Smooth muscle cell (in vitro differentiated cells): ENCODE results near the gene SCP2. TPM values are rescaled to one million over a fixed set of nuclear protein-coding genes. Genes with fewer than 3 reads are reported as not detected.

Experiments used
- DNase-seq: peaks from one replicate; lab custom pipeline; 2025; ENCODE audit not compliant: unreplicated experiment; lab: John Stamatoyannopoulos, UW
- H2AFZ ChIP-seq: fragments of 200-600 bp; sonication (generic); 2 replicates; pipeline ENCODE4 v1.6.0; 2016; ENCODE audit warnings: antibody characterized with exemption, low read depth, mild to moderate bottlenecking
- H3F3A ChIP-seq: fragments of 200-600 bp; sonication (generic); 2 replicates; pipeline ENCODE4 v1.6.0; 2017; ENCODE audit warnings: antibody characterized with exemption, low read depth
- H3K27ac ChIP-seq: fragments of 200-600 bp; sonication (generic); 2 replicates; pipeline ENCODE4 v1.5.1; 2016; ENCODE audit warnings: low read depth, mild to moderate bottlenecking
- H3K27me3 ChIP-seq: fragments of 200-600 bp; sonication (generic); 2 replicates; pipeline ENCODE4 v1.6.1; 2016; ENCODE audit warnings: low read depth, mild to moderate bottlenecking
- H3K36me3 ChIP-seq: fragments of 200-600 bp; sonication (generic); 2 replicates; pipeline ENCODE4 v1.5.1; 2016; ENCODE audit warnings: low read depth
- H3K4me1 ChIP-seq: fragments of 200-600 bp; sonication (generic); 2 replicates; pipeline ENCODE4 v1.5.1; 2016; ENCODE audit warnings: low read depth
- H3K4me2 ChIP-seq: fragments of 200-600 bp; sonication (generic); 2 replicates; pipeline ENCODE4 v1.6.0; 2016; ENCODE audit warnings: mild to moderate bottlenecking
- H3K4me3 ChIP-seq: fragments of 200-600 bp; sonication (generic); 2 replicates; pipeline ENCODE4 v1.5.1; 2016; ENCODE audit warnings: mild to moderate bottlenecking
- H3K79me2 ChIP-seq: fragments of 200-600 bp; sonication (generic); 2 replicates; pipeline ENCODE4 v1.6.0; 2016; ENCODE audit warnings: low read depth, mild to moderate bottlenecking
- H3K9ac ChIP-seq: fragments of 200-600 bp; sonication (generic); 2 replicates; pipeline ENCODE4 v1.6.0; 2016; ENCODE audit warnings: low read depth
- H3K9me3 ChIP-seq: fragments of 200-600 bp; sonication (generic); replicated peaks from 2 replicates; pipeline ENCODE4 v1.5.1; 2016; ENCODE audit warnings: low read depth
- H4K20me1 ChIP-seq: fragments of 200-600 bp; sonication (generic); 2 replicates; pipeline ENCODE4 v1.6.0; 2016; ENCODE audit warnings: low read depth
- WGBS: methylation state at CpG from one replicate; pipeline ENCODE4 v1.1.7; 2016; ENCODE audit warnings: low lambda C conversion rate; 5-methylcytosine and 5-hydroxymethylcytosine counted together
- polyA plus RNA-seq: library from polyadenylated mRNA; unstranded; fragments of >200 nt; fragmentation: Nextera tagmentation; extraction: Ambion mirVana; gene quantifications from 2 replicates; pipeline ENCODE4 v1.2.1, GENCODE V29; 2016
- total RNA-seq: library from RNA; depleted of rRNA; stranded (reverse); fragments of >200 nt; gene quantifications from 2 replicates; pipeline ENCODE4 v1.2.3, GENCODE V29; 2014
- TF ChIP-seq, protein P1 (sequence below): fragments of 200-600 bp; sonication (generic); IDR thresholded peaks from 2 replicates; pipeline ENCODE4 v1.5.1; 2017; ENCODE audit warnings: borderline replicate concordance, mild to moderate bottlenecking, antibody characterized with exemption; ENCODE audit not compliant: insufficient read depth, poor library complexity, severe bottlenecking

The SCP2 gene
- total and polyA plus RNA-seq, 2 experiments from 2014 or later: 94.8 to 120 TPM

DNA sequence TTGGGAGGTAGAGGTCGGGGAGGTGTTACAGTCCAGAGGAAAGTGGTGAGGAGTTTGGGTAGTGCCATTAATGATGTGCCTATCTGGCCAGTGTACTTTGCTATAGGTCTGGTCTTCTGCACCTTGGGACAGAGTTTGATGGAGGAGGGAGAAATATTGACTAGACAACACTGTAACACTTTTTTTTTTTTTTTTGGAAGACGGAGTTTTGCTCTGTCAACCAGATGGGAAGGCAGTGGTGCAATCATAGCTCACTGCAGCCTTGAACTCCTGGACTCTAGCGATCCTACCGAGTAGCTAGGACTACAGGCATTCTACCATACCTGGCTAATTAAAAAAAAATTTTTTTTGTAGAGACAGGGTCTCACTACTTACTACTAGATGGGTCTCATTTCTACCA lies 1.9 kb downstream of the SCP2 start:
- Histone ChIP-seq H3K4me2 (no peak overlapping the region), H3F3A (no peaks in the 10 kb centered on the region), H3K9ac (no peak overlapping the region), H4K20me1 (no peaks in the 10 kb centered on the region), H3K4me1 (no peaks in the 10 kb centered on the region), H3K9me3 (no peaks in the 10 kb centered on the region), H3K27me3 (peaks cover 45% of the 10 kb centered on the region), H3K4me3 (no peak overlapping the region), H3K27ac (no peak overlapping the region), H3K36me3 (no peaks in the 10 kb centered on the region), H2AFZ (no peak overlapping the region), H3K79me2 (no peaks in the 10 kb centered on the region)
- 96% methylated on average over 4 of the region's 4 CpGs for WGBS
- DNase-seq: no peak
- TF ChIP-seq, protein P1, sequence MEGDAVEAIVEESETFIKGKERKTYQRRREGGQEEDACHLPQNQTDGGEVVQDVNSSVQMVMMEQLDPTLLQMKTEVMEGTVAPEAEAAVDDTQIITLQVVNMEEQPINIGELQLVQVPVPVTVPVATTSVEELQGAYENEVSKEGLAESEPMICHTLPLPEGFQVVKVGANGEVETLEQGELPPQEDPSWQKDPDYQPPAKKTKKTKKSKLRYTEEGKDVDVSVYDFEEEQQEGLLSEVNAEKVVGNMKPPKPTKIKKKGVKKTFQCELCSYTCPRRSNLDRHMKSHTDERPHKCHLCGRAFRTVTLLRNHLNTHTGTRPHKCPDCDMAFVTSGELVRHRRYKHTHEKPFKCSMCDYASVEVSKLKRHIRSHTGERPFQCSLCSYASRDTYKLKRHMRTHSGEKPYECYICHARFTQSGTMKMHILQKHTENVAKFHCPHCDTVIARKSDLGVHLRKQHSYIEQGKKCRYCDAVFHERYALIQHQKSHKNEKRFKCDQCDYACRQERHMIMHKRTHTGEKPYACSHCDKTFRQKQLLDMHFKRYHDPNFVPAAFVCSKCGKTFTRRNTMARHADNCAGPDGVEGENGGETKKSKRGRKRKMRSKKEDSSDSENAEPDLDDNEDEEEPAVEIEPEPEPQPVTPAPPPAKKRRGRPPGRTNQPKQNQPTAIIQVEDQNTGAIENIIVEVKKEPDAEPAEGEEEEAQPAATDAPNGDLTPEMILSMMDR: no peak

DNA sequence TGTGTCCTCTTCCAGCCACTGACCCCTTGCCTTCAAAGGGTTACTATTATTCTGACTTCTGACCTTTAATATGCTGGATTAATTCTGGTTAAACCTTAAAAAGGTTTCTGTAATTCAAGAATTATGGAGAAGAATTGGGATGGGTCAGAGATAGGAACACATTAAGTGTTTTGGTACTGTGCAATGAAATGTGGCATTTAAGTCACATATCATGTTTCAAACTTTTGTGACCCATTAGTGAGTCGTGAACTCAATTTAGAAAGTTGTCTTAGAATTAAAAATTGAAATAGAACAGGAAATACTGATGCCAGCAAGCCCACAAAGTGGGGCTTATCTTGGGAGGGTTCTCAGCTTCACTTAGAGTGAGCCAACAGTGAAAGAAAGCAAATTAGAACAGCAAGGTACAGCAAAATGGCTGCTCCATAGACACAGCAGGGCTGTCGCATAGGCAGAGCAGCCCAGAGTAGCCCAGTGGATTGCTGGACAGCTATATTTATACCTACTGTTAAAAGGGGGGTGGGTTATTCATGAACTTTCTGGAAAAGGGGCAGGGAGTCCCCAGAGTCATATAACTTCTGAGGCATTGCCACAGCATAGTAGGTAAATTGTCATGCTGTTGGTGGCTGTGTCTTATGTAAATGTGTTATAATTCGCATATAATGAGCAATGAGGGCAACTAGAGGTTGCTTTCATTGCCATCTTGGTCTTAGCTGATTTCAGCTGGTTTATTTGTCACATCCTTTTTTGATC lies 10.5 kb downstream of the SCP2 start:
- no peaks in the 10 kb centered on the region for H3K79me2 ChIP-seq
- no peak overlapping the region for H2AFZ ChIP-seq
- H3K9ac ChIP-seq: no peak overlapping the region
- H3K9me3 ChIP-seq: no peaks in the 10 kb centered on the region
- 86% methylated on average over 3 of the region's 3 CpGs for WGBS
- peaks cover 6% of the 10 kb centered on the region for H3K27me3 ChIP-seq
- H4K20me1 ChIP-seq: no peaks in the 10 kb centered on the region
- no peak for DNase-seq
- H3K27ac ChIP-seq: no peak overlapping the region
- no peaks in the 10 kb centered on the region for H3F3A ChIP-seq
- H3K4me3 ChIP-seq: no peak overlapping the region
- H3K4me2 ChIP-seq: no peak overlapping the region
- H3K4me1 ChIP-seq: no peaks in the 10 kb centered on the region
- no peaks in the 10 kb centered on the region for H3K36me3 ChIP-seq
- TF ChIP-seq, protein P1: no peak

DNA sequence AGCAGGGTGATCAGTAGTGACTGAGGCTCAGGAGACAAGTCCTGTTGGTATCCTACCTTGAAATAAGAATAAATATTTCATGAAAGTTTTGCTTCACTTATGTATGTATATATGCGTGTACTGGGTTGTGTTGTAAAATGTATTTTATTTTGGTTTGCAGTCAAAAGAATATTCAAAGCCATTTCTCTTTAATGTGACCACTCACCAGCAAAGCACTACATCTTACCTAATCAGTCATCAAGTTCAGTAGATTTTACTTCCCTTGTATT lies 11.0 kb downstream of the SCP2 start:
- no peaks in the 10 kb centered on the region for H3K79me2 ChIP-seq
- no peak overlapping the region for H3K9ac ChIP-seq
- no peaks in the 10 kb centered on the region for H3K9me3 ChIP-seq
- no peak overlapping the region for H3K4me3 ChIP-seq
- WGBS: 85% methylated on average over 1 of the region's 1 CpG
- H3K4me2 ChIP-seq: no peak overlapping the region
- TF ChIP-seq, protein P1: no peak
- no peaks in the 10 kb centered on the region for H3F3A ChIP-seq
- no peak overlapping the region for H2AFZ ChIP-seq
- H3K36me3 ChIP-seq: no peaks in the 10 kb centered on the region
- peaks cover 6% of the 10 kb centered on the region for H3K27me3 ChIP-seq
- H3K4me1 ChIP-seq: no peaks in the 10 kb centered on the region
- H4K20me1 ChIP-seq: no peaks in the 10 kb centered on the region
- DNase-seq: no peak
- no peak overlapping the region for H3K27ac ChIP-seq

DNA sequence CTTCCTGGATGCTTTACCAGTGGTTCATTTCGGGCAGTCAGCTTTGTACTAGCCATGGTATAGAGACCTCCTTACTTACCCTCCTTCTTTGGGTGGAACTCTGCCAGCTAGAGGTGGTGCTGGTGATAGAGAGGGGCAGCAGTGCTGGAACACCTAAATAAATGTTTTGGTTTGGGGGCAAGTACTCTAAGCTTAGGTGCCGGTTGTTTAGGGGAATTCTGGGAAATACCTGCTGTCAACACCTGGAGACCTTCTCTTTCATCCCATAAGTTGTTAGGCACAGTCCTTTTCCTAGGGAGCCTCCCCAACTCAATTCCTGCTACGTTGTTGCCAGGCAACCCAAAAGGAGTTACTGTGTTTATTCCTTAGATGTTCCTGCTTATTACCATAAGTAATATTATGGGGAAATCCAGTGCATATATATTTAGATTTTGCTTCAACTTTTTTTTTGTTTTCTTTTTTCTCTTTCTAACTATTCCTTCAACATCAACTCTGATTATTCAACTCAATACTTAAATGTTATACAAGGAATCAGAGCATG lies 16.9 kb downstream of the SCP2 start:
- H3K4me1 ChIP-seq: no peaks in the 10 kb centered on the region
- no peaks in the 10 kb centered on the region for H3F3A ChIP-seq
- no peaks in the 10 kb centered on the region for H4K20me1 ChIP-seq
- no peaks in the 10 kb centered on the region for H3K36me3 ChIP-seq
- no peak overlapping the region for H3K4me3 ChIP-seq
- 83% methylated on average over 3 of the region's 3 CpGs for WGBS
- DNase-seq: no peak
- TF ChIP-seq, protein P1: no peak
- no peak overlapping the region for H3K4me2 ChIP-seq
- H3K79me2 ChIP-seq: no peaks in the 10 kb centered on the region
- H2AFZ ChIP-seq: no peak overlapping the region
- no peaks in the 10 kb centered on the region for H3K9me3 ChIP-seq
- no peak overlapping the region for H3K27ac ChIP-seq
- H3K27me3 ChIP-seq: no peaks in the 10 kb centered on the region
- H3K9ac ChIP-seq: no peak overlapping the region
